GM11168 (cell line): ENCODE data around the gene OR1D5.
"Not testable (repeated sequence)": the region's sequence is repeated elsewhere in the genome, so short reads cannot be mapped to it uniquely, and the experiment has no call there.

Source experiments
- in situ Hi-C: fragments of 300-500 bp; cut with MboI; formaldehyde crosslinking; loops from one replicate; pipeline ENCODE4 v1.12.0; 2022; ENCODE audit warnings: low sequenced_read_pairs; ENCODE audit not compliant: unreplicated experiment

OR1D5 gene, protein sequence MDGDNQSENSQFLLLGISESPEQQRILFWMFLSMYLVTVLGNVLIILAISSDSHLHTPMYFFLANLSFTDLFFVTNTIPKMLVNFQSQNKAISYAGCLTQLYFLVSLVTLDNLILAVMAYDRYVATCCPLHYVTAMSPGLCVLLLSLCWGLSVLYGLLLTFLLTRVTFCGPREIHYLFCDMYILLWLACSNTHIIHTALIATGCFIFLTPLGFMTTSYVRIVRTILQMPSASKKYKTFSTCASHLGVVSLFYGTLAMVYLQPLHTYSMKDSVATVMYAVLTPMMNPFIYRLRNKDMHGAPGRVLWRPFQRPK

DNA sequence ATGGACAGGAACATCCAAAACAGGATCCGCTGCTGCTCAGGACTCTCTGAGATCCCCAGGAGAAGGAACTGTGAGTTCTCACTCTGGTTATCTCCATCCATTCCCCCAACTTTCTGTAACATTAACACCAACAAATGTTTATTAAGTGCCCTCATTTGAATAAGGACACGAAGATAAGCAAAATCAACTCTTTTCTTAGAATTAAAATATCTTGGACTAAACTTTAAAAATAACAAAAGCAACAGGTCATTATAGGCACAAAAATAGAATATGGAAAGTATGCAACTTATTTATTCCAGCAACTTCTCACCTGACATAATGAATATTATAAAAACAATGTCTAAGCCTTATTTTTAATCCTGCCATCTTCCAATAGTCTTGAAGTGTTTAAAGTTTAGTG lies at the start of gene OR1D5:
TSS of gene OR1D5 (minus strand) at position 101 of the 400 bp plus-strand sequence. CDS start at position 101, 0 bp downstream.
- in situ Hi-C loops: not testable (repeated sequence)

DNA sequence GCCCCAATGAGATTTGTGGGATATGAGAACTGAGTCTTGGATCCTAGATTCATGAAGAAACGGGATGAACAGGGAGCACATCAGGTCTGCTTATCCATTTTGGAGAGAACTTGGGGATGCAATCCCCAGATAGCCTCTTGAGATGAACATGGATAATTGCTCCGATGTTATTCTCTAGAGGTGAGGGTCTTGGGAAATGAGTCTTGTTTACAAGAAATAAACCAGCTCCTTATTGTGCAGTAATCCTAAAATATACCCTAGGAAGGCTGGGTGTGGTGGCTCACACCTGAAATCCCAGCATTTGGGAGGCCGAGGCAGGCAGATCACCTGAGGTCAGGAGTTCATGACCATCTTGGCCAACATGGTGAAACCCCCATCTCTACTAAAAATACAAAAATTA lies 40.9 kb upstream of the OR1D5 start, which contains the start of gene OR1D2:
TSS of gene OR1D2 (minus strand) at position 101 of the 400 bp plus-strand sequence. CDS start 11,426 bp downstream, outside the sequence.
- in situ Hi-C loops: no loop called here

DNA sequence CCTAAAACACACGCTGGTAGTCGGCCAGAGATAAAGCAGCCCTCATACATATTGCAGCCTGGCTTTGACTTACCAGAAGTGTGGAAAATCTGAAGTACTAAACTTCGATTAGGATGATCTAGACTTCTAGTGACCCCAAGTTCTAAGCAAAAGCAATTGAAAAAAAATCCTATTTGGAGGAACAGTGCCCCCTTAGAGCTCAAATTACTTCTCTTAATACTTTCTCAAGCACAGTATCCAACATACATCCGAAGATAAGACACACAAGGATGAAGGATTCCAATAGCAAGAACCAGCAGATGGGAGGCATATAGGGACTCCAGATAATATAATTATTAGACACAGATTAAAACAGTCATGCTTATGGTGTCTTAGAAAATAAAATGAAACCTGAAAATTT lies 10.4 kb upstream of the OR1D5 start:
- in situ Hi-C loops: loop anchor here (5.0 kb wide), 1 partner anchor 158 kb away; no protein-coding TSS in a partner anchor

DNA sequence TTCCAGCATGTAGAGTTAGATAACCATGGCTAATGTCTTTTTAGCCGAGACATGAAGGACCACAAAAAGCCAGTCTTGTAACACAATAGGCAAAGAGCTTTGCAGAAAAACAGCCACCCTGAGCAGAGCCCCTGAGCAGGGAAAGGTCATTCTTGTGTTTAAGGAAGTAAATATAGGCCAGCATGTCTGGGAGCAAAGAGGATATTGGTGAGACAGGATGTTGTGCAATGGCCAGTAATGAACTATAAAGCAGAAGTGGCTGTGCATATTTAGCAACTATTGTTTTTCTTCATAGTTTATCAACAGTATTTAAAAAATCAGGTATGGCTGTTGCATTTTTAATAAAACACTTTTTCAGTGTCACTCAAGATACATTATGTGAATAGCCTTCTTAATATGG lies 1.8 kb upstream of the OR1D5 start:
- in situ Hi-C loops: not testable (repeated sequence)

DNA sequence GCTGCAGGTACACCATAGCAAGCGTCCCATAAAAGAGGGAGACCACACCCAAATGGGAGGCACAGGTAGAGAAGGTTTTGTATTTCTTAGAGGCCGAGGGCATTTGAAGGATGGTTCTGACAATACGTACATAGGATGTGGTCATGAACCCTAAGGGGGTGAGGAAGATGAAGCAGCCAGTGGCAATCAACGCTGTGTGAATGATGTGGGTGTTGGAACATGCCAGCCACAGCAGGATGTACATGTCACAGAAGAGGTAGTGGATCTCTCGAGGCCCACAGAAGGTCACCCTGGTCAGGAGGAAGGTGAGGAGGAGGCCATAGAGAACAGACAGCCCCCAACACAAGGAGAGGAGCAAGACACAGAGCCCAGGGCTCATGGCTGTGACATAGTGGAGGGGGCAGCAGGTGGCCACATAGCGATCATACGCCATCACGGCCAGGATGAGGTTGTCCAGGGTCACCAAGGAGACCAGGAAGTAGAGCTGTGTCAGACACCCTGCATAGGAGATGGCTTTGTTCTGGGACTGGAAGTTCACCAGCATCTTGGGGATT lies 506 bp downstream of the OR1D5 start:
- in situ Hi-C loops: not testable (repeated sequence)

DNA sequence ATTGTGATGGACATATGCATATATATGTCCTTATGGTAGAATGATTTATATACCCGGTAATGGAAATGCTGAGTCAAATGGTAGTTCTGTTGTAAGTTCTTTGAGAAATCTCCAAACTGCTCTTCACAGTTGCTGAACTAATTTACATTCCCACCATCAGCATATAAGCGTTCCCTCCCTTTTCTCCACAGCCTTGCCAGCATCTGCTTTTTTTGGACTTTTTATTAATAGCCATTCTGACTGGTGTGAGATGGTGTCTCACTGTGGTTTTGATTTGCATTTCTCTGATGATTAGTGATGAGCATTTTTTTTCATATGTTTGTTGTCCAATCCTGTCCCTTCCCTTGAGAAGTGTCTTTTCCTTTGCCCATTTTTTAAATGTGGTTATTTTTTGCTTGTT lies 8.5 kb downstream of the OR1D5 start:
- in situ Hi-C loops: not testable (repeated sequence)

DNA sequence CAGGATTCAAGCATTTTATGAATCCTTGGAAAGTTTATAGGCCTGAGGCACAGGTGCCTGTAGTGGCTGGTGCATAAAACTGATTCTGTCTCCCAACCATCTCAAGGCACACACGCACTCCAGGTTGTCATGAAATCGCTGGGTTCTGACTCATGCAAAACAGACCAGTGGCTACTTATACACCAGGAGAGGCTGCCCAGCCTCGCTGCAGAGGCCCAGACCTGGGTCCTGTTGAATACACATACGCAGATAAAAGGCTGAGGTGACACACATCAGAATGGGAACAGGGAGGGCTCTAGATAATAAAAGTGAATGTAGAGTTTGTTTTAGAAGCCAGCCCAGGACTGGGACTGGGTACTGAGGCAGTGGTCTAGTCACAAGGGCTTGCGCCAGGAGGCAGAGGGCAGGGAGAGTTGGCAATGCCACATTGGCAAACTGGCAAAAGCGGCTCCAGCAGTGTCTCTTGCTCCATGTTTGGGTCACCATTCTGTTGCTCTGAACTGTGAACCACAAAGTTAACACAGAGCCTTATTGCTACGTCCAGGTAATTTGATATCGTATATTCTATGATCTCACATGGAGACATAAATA lies 13.6 kb downstream of the OR1D5 start:
- in situ Hi-C loops: loop anchor here (25.0 kb wide), 1 partner anchor 613 kb away; the partner anchor contains the start of genes EMC6 and TAX1BP3

DNA sequence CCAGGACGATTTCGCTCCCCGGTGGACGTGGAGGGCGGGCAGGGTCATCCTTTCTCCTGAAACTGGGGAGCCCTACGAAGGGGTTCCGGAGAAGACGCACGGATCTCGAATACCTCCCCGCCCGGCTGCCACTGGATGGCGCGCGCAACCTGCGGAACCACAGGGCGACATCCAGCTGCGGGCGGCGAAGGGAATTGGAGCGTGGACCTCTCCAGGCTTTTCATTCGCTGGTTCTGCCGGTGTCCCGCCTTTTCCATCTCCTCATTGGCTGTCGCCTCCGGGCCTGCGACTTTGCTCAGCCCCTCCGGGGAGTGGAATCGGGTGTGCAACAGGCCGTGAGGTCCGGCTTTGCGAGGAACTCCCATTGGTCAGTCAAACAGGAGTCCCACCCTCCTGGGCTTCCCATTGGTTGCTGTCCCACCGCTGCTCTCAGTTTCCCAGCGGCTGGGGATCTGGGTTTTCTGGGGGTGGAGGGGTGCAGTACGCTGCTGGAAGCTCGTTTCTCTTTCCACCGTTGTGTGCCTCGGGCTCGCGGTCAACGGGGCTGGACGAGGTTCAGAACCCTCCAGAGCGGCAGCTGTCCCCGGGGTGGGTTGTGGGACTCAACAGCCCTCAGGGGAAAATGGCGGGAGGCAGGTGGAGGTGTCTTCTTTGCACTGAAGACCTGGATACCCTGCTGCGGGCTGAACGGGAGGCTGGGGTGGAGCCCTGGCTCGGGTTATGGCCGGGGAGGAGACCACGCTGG lies 14.5 kb downstream of the OR1D5 start:
- in situ Hi-C loops: loop anchor here (25.0 kb wide), 1 partner anchor 613 kb away; the partner anchor contains the start of genes EMC6 and TAX1BP3

DNA sequence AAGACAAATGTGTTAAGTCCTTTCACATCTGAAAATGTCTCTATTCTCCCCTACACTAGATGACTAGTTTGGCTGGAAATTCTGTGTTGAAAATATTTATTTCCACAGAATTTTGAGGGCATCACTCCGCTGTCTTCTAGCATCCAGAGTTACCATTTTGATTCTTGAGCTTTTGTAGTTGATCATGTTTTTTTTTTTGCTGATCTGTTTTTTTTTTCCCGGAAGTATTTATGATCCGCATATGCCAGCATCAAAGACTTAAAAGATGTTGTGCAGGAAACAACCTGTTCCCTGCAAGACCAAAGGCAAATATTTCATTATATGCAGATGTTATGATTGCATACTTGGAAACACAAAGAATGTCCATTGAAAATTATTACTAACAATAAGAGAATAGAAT lies 16.7 kb downstream of the OR1D5 start:
- in situ Hi-C loops: loop anchor here (25.0 kb wide), 1 partner anchor 616 kb away; the partner anchor contains the start of genes EMC6 and TAX1BP3

DNA sequence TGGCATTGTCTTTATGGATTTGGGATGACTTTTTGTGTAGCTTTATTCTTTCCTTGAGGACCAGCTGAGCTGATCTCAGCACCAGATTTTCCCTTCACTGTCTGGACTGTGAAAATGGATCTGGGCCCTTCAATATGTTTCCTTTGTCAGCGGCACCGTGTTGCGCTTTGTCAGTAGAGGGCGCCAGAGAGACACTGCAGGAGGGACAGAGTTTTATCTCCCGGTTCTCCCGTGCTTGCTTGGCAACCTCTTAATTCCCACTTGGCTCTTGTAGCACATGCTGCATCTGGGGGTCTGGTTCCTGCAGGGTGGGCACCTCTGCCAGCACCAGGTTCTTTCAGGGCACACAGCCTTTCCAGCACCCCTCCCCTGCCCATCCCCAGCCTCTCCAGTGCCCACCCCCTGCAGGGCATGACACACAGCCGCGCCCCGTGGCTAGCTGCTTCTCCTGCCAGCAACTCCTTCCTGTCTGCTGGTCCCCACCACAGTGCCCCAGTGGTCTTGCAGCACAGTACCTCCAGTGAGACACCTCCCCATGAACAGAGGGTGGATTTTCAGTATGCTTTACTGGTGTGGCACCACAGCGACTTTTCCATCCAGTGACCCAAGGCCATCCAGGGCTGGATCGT lies 19.6 kb downstream of the OR1D5 start:
- in situ Hi-C loops: loop anchor here (25.0 kb wide), 1 partner anchor 618 kb away; the partner anchor contains the start of genes EMC6 and TAX1BP3

DNA sequence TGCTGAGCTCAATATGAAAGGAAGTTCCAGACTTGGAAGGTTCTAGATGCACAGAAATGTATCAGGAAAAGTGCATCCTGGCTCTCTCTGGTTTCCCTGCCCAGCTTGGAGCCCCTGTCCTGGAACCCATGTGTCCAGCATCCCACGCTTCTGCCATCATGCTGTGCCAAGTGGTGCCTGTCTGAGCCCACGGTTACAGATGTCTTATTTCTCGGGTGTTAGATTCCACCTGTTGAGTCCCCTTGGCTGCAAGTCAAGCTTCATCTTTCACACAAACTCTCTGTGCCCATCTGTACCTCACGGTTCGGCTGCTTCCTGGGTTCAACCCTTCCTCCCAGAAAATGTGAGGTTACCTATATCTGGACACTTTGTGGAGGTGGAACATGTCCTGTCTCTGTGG lies 22.5 kb downstream of the OR1D5 start:
- in situ Hi-C loops: loop anchor here (25.0 kb wide), 1 partner anchor 621 kb away; the partner anchor contains the start of genes EMC6 and TAX1BP3

DNA sequence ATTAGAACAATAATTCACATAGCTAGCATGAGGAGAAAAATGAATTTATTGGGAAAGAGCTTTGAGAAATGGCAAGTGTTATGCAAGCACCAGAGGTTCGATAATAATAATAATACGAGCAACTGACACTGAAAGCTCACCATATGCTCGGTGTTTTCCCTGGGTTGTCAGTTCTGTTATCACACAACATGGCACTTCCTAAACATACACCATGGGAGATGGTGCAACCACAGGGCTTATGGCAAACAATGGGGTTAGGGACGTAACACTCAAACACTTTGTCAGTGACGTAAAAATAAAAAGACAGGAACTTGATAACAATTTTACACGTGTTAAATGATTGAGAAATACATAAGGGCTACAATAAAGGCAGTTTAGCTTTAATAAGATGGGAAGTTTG lies 23.7 kb downstream of the OR1D5 start:
- in situ Hi-C loops: loop anchor here (25.0 kb wide), 1 partner anchor 623 kb away; the partner anchor contains the start of genes EMC6 and TAX1BP3

DNA sequence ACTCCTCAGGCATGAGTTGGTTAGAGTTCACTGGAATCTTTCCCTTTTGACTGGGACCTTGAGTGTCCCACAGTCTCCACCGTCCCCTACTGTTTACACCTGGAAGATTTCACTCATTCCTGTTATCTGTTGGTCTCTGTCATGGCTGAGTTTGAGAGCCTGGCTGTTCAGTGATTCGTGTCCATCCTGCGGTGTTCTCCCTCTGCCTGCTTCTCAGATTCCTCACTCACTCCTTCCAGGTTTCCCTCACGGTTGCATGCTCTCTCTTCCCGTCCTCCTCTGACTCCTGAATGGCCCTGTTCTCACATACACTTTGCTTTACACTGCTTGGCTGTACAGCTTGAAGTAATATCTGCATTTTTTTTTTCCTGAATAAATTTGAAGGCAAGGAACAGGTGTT lies 24.5 kb downstream of the OR1D5 start:
- in situ Hi-C loops: loop anchor here (25.0 kb wide), 1 partner anchor 623 kb away; the partner anchor contains the start of genes EMC6 and TAX1BP3

DNA sequence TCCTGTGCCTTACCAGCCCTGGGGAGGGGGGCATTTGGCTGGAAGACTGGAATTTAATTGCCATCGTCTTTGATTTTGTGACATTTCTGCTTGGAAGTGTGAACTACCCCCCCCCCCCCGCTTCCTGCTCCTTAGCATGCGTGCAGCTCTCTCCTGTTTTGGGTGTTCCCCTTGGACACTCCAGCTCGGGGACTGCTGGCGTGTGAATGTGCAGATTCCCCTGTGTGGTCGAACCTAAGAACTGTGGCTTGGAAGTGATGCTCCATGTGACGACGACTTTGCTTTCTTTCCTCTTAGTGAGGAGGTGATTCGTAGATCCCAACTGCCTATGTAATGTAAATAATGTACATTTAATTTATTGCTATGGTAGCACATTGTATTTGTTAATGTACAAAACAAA lies 26.1 kb downstream of the OR1D5 start:
- in situ Hi-C loops: loop anchor here (25.0 kb wide), 1 partner anchor 625 kb away; the partner anchor contains the start of genes EMC6 and TAX1BP3

DNA sequence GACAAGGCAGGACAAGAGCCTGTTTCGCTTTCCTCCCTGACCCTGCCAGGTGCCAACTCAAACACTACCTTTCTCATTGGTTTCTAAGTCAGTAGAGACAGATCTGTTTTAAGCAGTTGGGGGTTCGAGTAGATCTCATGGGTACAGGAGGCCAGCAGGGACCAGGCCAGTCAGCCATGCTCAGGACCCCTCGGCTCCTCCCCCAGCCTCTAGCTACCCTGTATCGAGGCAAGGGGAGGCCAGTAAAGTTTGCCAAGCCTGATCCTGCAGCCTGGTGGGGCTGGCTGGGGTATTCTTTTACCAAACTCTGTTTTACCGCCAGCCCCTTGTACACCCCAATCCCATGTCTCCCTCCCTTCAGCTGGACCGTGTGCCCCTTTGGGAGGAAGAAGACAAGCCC lies 26.6 kb downstream of the OR1D5 start:
- in situ Hi-C loops: loop anchor here (25.0 kb wide), 1 partner anchor 626 kb away; the partner anchor contains the start of genes EMC6 and TAX1BP3

DNA sequence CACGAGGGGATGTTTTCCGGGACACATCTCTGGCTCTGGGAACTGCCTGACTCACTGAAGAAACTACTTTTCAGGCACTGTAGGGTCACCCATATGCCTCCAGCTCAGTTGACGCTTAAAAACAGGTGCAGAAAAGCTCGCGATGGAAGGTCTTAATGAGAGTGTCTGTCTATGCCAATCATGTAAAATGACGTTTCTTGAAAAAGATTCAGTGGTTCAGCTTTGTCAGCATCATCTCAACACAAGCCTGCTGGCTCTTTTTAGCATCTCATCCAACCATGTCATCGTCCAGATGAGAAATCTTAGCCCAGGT lies 27.5 kb downstream of the OR1D5 start:
- in situ Hi-C loops: loop anchor here (25.0 kb wide), 1 partner anchor 626 kb away; the partner anchor contains the start of genes EMC6 and TAX1BP3

DNA sequence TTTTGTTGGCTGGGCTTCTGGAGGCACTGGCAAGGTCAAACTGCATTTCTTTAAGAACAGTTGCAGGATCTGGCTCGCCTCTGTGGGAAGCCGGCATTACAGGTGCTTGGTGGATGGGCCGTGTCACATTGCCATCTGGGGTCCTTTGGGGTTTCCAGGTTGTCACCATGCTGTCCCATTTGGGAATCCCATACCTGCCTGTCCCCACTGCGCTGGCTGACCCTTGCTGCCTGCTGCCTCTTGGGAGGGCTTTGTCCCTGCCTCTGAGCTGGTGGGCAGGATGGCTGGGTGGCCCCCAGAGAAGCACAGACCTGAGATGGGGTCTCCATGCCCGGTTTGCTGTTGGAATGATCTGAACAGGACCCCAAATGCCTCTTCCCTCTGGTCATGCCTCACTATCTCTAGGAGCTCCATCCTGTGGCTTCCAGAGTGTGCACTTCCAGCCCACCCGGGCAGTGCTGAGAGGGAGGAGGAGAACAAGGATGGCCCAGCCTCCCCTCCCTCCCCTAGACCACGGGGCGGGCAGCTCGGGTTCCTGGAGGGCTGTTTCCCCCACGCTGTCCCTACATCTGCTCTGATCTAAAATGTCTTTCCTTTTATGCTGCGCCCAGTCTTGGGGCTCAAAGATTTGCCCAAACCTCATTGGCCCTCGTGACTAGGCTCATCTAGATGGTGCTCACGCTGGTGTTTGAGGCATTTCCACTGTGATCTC lies 28.0 kb downstream of the OR1D5 start:
- in situ Hi-C loops: loop anchor here (25.0 kb wide), 1 partner anchor 627 kb away; the partner anchor contains the start of genes EMC6 and TAX1BP3

DNA sequence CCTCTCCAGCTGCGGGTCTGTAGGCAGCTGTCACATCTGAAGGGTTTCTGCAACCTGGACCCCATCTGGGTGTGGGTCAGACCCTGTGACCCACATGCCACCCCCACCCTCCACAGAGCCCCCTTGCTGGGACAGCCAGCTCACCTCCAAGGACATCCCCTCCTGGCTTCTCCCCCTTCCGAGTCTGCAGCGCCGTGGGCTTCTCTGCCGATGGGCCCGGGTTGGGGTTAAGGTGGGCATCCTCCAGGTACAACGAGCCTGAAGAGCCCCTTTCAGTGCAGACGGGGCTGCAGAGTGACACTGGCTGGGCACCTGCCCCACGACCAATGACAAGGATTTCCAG lies 28.9 kb downstream of the OR1D5 start:
- in situ Hi-C loops: loop anchor here (25.0 kb wide), 1 partner anchor 628 kb away; the partner anchor contains the start of genes EMC6 and TAX1BP3
